ENCODE results near the gene CACNA1B. TPM values are rescaled to one million over a fixed set of nuclear protein-coding genes. Genes with fewer than 3 reads are reported as not detected.
"Not testable (repeated sequence)": the region's sequence is repeated elsewhere in the genome, so short reads cannot be mapped to it uniquely, and the experiment has no call there.

Gene CACNA1B
- 0.34 and 0.61 TPM in 2 replicates for total RNA-seq (2021)
- Bru-seq, nascent RNA = percentile 22 among the genes with signal in this experiment
- BruChase-seq, experiment 1, labeled RNA remaining after a 2-hour chase = percentile 24 among the genes with signal in this experiment
- percentile 26 among the genes with signal in this experiment for BruChase-seq, experiment 2, labeled RNA remaining after a 6-hour chase
- long read RNA-seq = 0 reads

DNA sequence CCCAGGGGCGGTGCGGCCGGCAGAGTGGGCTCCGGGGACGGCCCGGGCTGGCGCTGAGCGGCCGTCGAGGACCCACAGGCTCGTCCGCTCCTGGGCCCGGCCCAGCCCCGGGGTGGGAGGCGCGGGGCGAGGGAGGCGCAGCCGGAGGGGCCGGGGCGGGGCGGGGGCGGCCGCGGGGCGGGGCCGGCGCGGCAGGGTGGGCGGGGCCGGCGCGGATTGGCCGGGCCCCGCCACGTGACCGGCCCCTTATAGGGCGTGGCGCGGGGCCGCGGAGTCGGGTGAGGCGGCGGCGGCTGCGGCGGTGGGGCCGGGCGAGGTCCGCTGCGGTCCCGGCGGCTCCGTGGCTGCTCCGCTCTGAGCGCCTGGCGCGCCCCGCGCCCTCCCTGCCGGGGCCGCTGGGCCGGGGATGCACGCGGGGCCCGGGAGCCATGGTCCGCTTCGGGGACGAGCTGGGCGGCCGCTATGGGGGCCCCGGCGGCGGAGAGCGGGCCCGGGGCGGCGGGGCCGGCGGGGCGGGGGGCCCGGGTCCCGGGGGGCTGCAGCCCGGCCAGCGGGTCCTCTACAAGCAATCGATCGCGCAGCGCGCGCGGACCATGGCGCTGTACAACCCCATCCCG, at the start of gene CACNA1B:
Gene CACNA1B, plus strand, starts transcription at position 277 of the 617 bp plus-strand sequence. Its CDS starts 152 bp downstream, at position 429.
- H3K27ac ChIP-seq (ENCODE audit: low read depth, low read length, poor library complexity, severe bottlenecking); POLR2A ChIA-PET (ENCODE audit: low non-redundant PET); CTCF ChIA-PET; intact Hi-C loops (cut with micrococcal nuclease; ENCODE audit: unreplicated experiment); BruUV-seq (replicated peaks); H3K9me3 ChIP-seq (ENCODE audit: low read depth, low read length, poor library complexity, severe bottlenecking); H3K36me3 ChIP-seq (ENCODE audit: insufficient read depth, low read length, poor library complexity, severe bottlenecking); H3K4me1 ChIP-seq (ENCODE audit: insufficient read depth, low read length, poor library complexity, severe bottlenecking): not testable (repeated sequence)
- H3K27me3 ChIP-seq (replicated peaks; ENCODE audit: insufficient read depth, low read depth, low read length, poor library complexity) = peaks cover 14% of the 10 kb centered on the region
- peak; percentile 46 for DNase-seq (ENCODE audit: low spot score)
- H3K4me3 ChIP-seq (ENCODE audit: low read depth, low read length, poor library complexity, severe bottlenecking) = peak within 1 kb of the TSS; percentile 24

DNA sequence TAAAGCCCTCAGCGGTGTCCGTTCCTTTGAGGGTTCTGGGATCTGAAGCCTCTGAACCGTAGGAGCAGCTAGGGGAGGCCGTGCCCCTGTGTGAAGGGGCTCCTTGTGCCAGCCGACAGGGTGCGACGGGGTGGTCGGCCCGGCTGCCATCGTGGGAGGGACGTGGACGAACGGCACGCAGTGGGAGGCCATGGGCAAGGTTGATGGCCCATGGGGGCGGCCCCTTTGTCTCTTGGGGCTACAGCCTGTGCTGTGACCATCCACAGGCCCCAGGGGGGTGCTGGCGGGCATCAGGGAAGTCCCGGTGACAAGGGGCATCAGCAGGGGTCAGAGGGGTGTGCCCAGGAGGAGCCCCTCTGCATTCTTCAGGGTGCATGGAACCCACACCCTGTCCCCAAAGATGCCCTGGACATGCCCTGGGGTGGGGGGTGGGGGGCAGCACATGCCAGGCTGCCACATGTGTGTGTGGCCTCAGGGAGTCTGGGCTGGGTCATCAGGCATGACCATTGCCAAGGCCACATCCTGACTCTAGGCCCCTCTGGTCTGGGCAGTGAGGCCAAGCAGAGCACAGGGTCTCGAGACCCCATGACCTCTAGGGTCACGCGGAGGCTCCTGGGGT, 49.6 kb upstream of the CACNA1B start:
- no peak for DNase-seq (ENCODE audit: low spot score)
- CTCF ChIA-PET = no interaction called here
- TF ChIP-seq EZH2 (IDR thresholded peaks at IDR 0.05; ENCODE audit: borderline replicate concordance, low read depth, low read length, poor library complexity, severe bottlenecking) (no peak), CTCF (conservative IDR thresholded peaks at IDR 0.05; ENCODE audit: low read depth, low read length) (no peak)
- BruUV-seq (replicated peaks) = no TSS peak
- H3K27ac ChIP-seq (ENCODE audit: low read depth, low read length, poor library complexity, severe bottlenecking) = no peak overlapping the region
- intact Hi-C loops (cut with micrococcal nuclease; ENCODE audit: unreplicated experiment) = no loop called here
- no peaks in the 10 kb centered on the region for H3K27me3 ChIP-seq (replicated peaks; ENCODE audit: insufficient read depth, low read depth, low read length, poor library complexity)
- no peaks in the 10 kb centered on the region for H3K4me1 ChIP-seq (ENCODE audit: insufficient read depth, low read length, poor library complexity, severe bottlenecking)
- POLR2A ChIA-PET (ENCODE audit: low non-redundant PET) = no interaction called here
- H3K4me3 ChIP-seq (ENCODE audit: low read depth, low read length, poor library complexity, severe bottlenecking) = no peak overlapping the region
- H3K9me3 ChIP-seq (ENCODE audit: low read depth, low read length, poor library complexity, severe bottlenecking) = no peaks in the 10 kb centered on the region
- H3K36me3 ChIP-seq (ENCODE audit: insufficient read depth, low read length, poor library complexity, severe bottlenecking) = peaks cover 5% of the 10 kb centered on the region

DNA sequence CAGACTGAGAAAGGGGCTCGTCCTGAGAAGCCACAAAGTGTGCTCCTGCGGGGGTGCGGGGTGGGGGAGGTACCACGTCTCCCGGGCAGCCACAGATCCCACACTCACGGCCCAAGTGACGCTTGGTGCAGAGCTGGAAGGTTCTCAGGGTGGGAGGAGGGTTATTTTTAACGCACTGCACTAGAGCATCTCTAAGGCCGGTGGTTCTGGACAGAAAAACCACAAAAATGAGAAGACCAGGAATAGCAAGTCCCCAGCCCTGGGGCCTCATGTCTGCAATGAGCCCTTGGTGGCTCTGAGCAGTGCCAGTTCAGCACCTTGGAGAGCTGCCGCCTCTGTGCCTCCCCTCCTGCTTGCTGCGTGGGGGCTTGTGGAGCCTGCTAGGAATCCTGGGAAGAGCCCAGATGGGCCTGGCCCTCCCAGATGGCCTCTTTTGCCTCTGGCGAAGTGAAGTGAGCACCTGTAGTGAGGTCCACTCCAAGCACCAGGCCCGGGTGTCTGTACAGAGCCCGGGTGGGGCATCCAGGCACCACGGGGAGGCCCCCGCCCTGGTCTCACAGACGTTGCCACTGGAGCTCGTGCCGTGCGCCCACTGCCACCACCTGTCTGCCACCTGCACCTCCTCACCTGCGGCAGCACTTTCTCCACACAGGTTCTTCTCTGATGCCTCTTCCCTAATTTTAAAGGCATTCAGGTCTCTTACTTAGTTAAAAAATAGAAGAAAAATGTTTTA, 48.9 kb upstream of the CACNA1B start:
- POLR2A ChIA-PET (ENCODE audit: low non-redundant PET) = no interaction called here
- no peak overlapping the region for H3K27ac ChIP-seq (ENCODE audit: low read depth, low read length, poor library complexity, severe bottlenecking)
- no peaks in the 10 kb centered on the region for H3K9me3 ChIP-seq (ENCODE audit: low read depth, low read length, poor library complexity, severe bottlenecking)
- no peaks in the 10 kb centered on the region for H3K4me1 ChIP-seq (ENCODE audit: insufficient read depth, low read length, poor library complexity, severe bottlenecking)
- CTCF ChIA-PET = no interaction called here
- no peak for TF ChIP-seq CTCF (conservative IDR thresholded peaks at IDR 0.05; ENCODE audit: low read depth, low read length)
- no peak for TF ChIP-seq EZH2 (IDR thresholded peaks at IDR 0.05; ENCODE audit: borderline replicate concordance, low read depth, low read length, poor library complexity, severe bottlenecking)
- peak; percentile 41 for DNase-seq (ENCODE audit: low spot score)
- intact Hi-C loops (cut with micrococcal nuclease; ENCODE audit: unreplicated experiment) = no loop called here
- peaks cover 5% of the 10 kb centered on the region for H3K36me3 ChIP-seq (ENCODE audit: insufficient read depth, low read length, poor library complexity, severe bottlenecking)
- H3K27me3 ChIP-seq (replicated peaks; ENCODE audit: insufficient read depth, low read depth, low read length, poor library complexity) = no peaks in the 10 kb centered on the region
- BruUV-seq (replicated peaks) = no TSS peak
- no peak overlapping the region for H3K4me3 ChIP-seq (ENCODE audit: low read depth, low read length, poor library complexity, severe bottlenecking)
